Measurements from ENCODE around the gene LRG1. TPM values are rescaled to one million over a fixed set of nuclear protein-coding genes. Genes with fewer than 3 reads are reported as not detected.
A peak's percentile ranks its signal among the peaks of the same experiment; 100 is the strongest.

The LRG1 gene
- total and polyA plus RNA-seq, 9 of the 15 experiments (the other 6 are each of a cell fraction or from before 2014, with no cell fraction given), result 1.5 to 11.9 (median 8.7) TPM

DNA sequence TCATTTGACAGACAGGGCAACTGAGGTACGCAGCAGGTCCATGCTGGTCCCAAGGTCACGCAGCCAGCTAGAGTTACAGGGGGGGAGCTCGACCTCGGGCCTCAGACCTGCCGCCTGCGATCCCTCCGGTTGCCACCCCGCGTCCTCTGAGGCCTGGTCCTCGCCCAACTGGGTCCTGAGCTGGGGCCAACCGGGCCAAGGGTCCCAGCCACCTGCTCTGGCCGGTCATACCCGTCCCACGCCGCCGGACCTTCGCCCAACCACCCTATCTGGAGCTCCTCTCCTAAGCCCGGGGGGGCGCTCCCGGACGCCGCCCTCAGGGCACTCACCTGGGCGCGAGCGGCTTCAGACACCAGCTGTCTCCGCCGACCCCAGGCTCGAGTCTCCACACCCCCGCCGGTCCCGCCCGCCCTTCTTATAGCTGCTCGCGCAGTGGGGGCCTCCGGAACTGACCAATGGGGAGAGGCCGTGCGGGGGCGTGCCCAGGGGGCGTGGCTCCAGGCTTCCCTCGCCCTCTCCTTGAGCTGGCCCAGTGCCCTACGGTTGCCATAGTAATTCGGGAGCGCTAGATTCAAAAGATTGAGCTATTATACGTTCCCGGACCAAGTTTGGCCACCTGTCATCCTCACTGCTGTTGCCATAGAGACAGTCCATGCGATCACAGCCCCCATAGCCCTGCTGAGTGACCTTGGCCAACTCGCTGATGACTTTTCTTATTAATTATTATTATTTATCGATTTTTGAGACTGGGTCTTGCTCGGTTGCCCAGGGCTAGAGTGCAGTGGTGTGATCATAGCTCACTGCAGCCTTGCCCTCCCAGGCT lies 4.8 kb downstream of the LRG1 start, which contains the start of gene PLIN5 (continued):
- TF ChIP-seq, protein P1, sequence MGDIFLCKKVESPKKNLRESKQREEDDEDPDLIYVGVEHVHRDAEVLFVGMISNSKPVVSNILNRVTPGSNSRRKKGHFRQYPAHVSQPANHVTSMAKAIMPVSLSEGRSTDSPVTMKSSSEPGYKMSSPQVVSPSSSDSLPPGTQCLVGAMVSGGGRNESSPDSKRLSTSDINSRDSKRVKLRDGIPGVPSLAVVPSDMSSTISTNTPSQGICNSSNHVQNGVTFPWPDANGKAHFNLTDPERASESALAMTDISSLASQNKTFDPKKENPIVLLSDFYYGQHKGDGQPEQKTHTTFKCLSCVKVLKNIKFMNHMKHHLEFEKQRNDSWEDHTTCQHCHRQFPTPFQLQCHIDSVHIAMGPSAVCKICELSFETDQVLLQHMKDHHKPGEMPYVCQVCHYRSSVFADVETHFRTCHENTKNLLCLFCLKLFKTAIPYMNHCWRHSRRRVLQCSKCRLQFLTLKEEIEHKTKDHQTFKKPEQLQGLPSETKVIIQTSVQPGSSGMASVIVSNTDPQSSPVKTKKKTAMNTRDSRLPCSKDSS (IDR thresholded peaks at IDR 0.05; ENCODE audit: low read depth, partially characterized antibody), result no peak
- TF ChIP-seq FOXK1 (CRISPR knock-in tag; IDR thresholded peaks at IDR 0.05; ENCODE audit: borderline replicate concordance) (no peak), NONO (IDR thresholded peaks at IDR 0.05; ENCODE audit: low read depth in 2 of 2, low read length in 1 of 2) (peak in 1 of 2 experiments; percentile 54; a peak in 1 of 4 replicates), BRF1 (IDR thresholded peaks at IDR 0.05; ENCODE audit: borderline replicate concordance, extremely low read depth, insufficient read length) (no peak), SNRNP70 (optimal IDR thresholded peaks at IDR 0.05; ENCODE audit: low read depth, low read length) (no peak), FOXJ2 (tag; IDR thresholded peaks at IDR 0.05) (peak; percentile 63; the same call in 1 of the 2 replicates), MXI1 (IDR thresholded peaks at IDR 0.05; ENCODE audit: low read depth, low read length) (peak; percentile 54; the same call in 1 of the 2 replicates), SUPT5H (IDR thresholded peaks at IDR 0.05) (peak; percentile 44; the same call in 1 of the 2 replicates)
- TF ChIP-seq, protein P2, sequence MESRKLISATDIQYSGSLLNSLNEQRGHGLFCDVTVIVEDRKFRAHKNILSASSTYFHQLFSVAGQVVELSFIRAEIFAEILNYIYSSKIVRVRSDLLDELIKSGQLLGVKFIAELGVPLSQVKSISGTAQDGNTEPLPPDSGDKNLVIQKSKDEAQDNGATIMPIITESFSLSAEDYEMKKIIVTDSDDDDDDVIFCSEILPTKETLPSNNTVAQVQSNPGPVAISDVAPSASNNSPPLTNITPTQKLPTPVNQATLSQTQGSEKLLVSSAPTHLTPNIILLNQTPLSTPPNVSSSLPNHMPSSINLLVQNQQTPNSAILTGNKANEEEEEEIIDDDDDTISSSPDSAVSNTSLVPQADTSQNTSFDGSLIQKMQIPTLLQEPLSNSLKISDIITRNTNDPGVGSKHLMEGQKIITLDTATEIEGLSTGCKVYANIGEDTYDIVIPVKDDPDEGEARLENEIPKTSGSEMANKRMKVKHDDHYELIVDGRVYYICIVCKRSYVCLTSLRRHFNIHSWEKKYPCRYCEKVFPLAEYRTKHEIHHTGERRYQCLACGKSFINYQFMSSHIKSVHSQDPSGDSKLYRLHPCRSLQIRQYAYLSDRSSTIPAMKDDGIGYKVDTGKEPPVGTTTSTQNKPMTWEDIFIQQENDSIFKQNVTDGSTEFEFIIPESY (CRISPR knock-in tag; IDR thresholded peaks at IDR 0.05), result 0 out of 2 replicates have a peak, but pooled peaks have one; percentile 31
- TF ChIP-seq, protein P3, sequence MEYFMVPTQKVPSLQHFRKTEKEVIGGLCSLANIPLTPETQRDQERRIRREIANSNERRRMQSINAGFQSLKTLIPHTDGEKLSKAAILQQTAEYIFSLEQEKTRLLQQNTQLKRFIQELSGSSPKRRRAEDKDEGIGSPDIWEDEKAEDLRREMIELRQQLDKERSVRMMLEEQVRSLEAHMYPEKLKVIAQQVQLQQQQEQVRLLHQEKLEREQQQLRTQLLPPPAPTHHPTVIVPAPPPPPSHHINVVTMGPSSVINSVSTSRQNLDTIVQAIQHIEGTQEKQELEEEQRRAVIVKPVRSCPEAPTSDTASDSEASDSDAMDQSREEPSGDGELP (CRISPR knock-in tag; IDR thresholded peaks at IDR 0.05; ENCODE audit: borderline replicate concordance), result peak; percentile 88
- TF ChIP-seq, protein P4, sequence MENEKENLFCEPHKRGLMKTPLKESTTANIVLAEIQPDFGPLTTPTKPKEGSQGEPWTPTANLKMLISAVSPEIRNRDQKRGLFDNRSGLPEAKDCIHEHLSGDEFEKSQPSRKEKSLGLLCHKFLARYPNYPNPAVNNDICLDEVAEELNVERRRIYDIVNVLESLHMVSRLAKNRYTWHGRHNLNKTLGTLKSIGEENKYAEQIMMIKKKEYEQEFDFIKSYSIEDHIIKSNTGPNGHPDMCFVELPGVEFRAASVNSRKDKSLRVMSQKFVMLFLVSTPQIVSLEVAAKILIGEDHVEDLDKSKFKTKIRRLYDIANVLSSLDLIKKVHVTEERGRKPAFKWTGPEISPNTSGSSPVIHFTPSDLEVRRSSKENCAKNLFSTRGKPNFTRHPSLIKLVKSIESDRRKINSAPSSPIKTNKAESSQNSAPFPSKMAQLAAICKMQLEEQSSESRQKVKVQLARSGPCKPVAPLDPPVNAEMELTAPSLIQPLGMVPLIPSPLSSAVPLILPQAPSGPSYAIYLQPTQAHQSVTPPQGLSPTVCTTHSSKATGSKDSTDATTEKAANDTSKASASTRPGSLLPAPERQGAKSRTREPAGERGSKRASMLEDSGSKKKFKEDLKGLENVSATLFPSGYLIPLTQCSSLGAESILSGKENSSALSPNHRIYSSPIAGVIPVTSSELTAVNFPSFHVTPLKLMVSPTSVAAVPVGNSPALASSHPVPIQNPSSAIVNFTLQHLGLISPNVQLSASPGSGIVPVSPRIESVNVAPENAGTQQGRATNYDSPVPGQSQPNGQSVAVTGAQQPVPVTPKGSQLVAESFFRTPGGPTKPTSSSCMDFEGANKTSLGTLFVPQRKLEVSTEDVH (IDR thresholded peaks at IDR 0.05; ENCODE audit: low read depth, partially characterized antibody), result no peak
- TF ChIP-seq, protein P5, sequence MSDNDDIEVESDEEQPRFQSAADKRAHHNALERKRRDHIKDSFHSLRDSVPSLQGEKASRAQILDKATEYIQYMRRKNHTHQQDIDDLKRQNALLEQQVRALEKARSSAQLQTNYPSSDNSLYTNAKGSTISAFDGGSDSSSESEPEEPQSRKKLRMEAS (CRISPR knock-in tag; IDR thresholded peaks at IDR 0.05), result no peak
- TF ChIP-seq, protein P6, sequence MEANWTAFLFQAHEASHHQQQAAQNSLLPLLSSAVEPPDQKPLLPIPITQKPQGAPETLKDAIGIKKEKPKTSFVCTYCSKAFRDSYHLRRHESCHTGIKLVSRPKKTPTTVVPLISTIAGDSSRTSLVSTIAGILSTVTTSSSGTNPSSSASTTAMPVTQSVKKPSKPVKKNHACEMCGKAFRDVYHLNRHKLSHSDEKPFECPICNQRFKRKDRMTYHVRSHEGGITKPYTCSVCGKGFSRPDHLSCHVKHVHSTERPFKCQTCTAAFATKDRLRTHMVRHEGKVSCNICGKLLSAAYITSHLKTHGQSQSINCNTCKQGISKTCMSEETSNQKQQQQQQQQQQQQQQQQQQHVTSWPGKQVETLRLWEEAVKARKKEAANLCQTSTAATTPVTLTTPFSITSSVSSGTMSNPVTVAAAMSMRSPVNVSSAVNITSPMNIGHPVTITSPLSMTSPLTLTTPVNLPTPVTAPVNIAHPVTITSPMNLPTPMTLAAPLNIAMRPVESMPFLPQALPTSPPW (CRISPR knock-in tag; IDR thresholded peaks at IDR 0.05), result peak; percentile 82
- TF ChIP-seq, protein P7, sequence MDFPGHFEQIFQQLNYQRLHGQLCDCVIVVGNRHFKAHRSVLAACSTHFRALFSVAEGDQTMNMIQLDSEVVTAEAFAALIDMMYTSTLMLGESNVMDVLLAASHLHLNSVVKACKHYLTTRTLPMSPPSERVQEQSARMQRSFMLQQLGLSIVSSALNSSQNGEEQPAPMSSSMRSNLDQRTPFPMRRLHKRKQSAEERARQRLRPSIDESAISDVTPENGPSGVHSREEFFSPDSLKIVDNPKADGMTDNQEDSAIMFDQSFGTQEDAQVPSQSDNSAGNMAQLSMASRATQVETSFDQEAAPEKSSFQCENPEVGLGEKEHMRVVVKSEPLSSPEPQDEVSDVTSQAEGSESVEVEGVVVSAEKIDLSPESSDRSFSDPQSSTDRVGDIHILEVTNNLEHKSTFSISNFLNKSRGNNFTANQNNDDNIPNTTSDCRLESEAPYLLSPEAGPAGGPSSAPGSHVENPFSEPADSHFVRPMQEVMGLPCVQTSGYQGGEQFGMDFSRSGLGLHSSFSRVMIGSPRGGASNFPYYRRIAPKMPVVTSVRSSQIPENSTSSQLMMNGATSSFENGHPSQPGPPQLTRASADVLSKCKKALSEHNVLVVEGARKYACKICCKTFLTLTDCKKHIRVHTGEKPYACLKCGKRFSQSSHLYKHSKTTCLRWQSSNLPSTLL (IDR thresholded peaks at IDR 0.05), result no peak
